ENCODE results near the gene USP54. TPM values are rescaled to one million over a fixed set of nuclear protein-coding genes. Genes with fewer than 3 reads are reported as not detected.
A peak's percentile ranks its signal among the peaks of the same experiment; 100 is the strongest.
"Not testable (repeated sequence)": the region's sequence is repeated elsewhere in the genome, so short reads cannot be mapped to it uniquely, and the experiment has no call there.

Gene USP54
- total RNA-seq, 3 donors from 2014 or later = 97.0 to 149 (median 109) TPM

DNA sequence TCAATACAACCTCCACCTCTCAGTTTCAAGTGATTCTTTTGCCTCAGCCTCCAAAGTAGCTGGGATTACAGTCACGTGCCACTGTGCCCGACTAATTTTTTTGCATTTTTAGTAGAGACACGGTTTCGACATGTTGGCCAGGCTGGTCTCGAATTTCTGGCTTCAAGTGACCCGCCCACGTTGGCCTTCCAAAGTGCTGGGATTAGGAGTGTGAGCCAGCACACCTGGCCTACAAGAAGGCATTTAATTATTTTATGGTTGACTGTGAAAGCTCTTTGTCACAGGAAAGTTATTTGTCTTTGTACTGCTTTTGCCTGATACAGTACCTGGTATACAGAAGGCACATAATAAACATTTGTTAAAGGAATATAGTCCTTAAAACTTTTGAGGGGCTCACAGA is 37.3 kb upstream of the USP54 start:
- peaks cover 5% of the 10 kb centered on the region for H3K4me1 ChIP-seq (ENCODE audit: low read depth)
- ATAC-seq = peak; percentile 63
- no peaks in the 10 kb centered on the region for H3K36me3 ChIP-seq (ENCODE audit: low read depth)
- TF ChIP-seq CTCF (IDR thresholded peaks at IDR 0.05) = no peak
- peak; percentile 64 to 71 (median 71) for DNase-seq
- H3K9me3 ChIP-seq = no peaks in the 10 kb centered on the region
- H3K4me3 ChIP-seq = no peak overlapping the region
- intact Hi-C loops (cut with DNase I, micrococcal nuclease) = no loop called here

- Histone ChIP-seq H3K36me3 (ENCODE audit: low read depth) (no peaks in the 10 kb centered on the region), H3K4me1 (ENCODE audit: low read depth) (peaks cover 5% of the 10 kb centered on the region), H3K9me3 (no peaks in the 10 kb centered on the region), H3K4me3 (no peak overlapping the region)
- intact Hi-C loops (cut with DNase I, micrococcal nuclease) = no loop called here
- no peak for ATAC-seq
- no peak for TF ChIP-seq CTCF (IDR thresholded peaks at IDR 0.05)
- DNase-seq = no peak
Measured at GRCh38 chr10:73627300-73627699, 36.2 kb upstream of the USP54 start.

- ATAC-seq = peak; percentile 94
Measured at GRCh38 chr10:73625884-73626752, 35.0 kb upstream of the USP54 start.

DNA sequence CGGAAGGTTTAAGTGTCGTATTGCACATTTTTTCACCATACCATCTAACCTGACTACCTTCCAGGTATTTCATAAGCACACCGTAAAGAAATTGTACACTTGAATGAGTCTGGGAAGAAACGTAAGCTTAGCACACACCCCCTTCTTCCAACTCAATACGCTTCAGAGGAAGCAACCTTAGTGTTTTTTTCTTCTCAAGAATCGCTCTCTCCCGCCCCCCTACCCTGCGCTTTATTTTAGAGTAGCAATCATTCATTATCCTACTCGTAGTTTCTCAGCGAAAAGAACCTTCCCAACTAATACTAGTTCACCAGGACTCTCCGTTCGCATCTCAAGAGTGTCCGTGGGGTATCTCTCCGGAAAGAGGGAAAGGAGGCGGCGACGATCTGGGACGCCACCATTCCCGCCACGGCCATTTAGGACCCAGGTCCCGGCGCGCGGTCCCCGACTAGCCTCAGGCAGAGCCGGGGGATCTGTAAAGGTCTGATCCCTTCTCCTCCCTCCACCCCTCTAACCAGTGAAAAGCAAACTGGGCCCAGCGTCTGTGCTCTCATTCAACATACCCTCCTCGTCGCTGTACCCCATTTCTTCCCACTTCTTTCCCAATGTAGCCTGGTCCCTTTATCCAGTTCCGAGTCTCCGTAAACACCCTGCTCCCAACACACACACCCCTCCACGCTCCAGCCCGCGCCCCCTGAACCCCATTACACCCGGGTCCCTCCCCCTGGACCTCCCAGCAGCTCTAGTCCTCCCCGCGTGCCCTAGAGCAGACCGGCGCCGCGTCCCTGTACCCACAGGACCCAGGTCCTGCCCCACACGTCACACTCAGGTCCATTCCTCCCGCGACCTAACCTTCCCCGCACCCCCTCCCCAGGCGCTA is 34.1 kb upstream of the USP54 start:
- intact Hi-C loops (cut with DNase I, micrococcal nuclease) = no loop called here
- no peaks in the 10 kb centered on the region for H3K9me3 ChIP-seq
- peak; percentile 58 for ATAC-seq
- peaks cover 14% of the 10 kb centered on the region for H3K4me1 ChIP-seq (ENCODE audit: low read depth)
- H3K4me3 ChIP-seq = peak overlapping the region; percentile 80
- TF ChIP-seq CTCF (IDR thresholded peaks at IDR 0.05) = no peak
- peak in 2 of 3 donors; percentile 58 to 62 for DNase-seq
- no peaks in the 10 kb centered on the region for H3K36me3 ChIP-seq (ENCODE audit: low read depth)

More at GRCh38 chr10:73625884-73626752, 35.0 kb upstream of the USP54 start:
- H3K36me3 ChIP-seq (ENCODE audit: low read depth) = no peaks in the 10 kb centered on the region
- H3K9me3 ChIP-seq = no peaks in the 10 kb centered on the region
- intact Hi-C loops (cut with DNase I, micrococcal nuclease) = no loop called here
- H3K4me1 ChIP-seq (ENCODE audit: low read depth) = peaks cover 11% of the 10 kb centered on the region
- TF ChIP-seq CTCF (IDR thresholded peaks at IDR 0.05) = no peak
- peak overlapping the region; percentile 80 for H3K4me3 ChIP-seq
- peak; percentile 94 to 99 (median 96) for DNase-seq

- ATAC-seq (no peak), DNase-seq (no peak)
- intact Hi-C loops (cut with DNase I, micrococcal nuclease) = no loop called here
- no peaks in the 10 kb centered on the region for H3K9me3 ChIP-seq
- TF ChIP-seq CTCF (IDR thresholded peaks at IDR 0.05) = no peak
- peaks cover 14% of the 10 kb centered on the region for H3K4me1 ChIP-seq (ENCODE audit: low read depth)
- no peak overlapping the region for H3K4me3 ChIP-seq
- H3K36me3 ChIP-seq (ENCODE audit: low read depth) = no peaks in the 10 kb centered on the region
Measured at GRCh38 chr10:73623056-73623455, 31.9 kb upstream of the USP54 start.

GRCh38 chr10:73620974-73621373 is 29.8 kb upstream of the USP54 start:
- H3K4me1 ChIP-seq (ENCODE audit: low read depth); H3K9me3 ChIP-seq; H3K4me3 ChIP-seq; H3K36me3 ChIP-seq (ENCODE audit: low read depth); intact Hi-C loops (cut with DNase I, micrococcal nuclease): not testable (repeated sequence)
- ATAC-seq (peak; percentile 47), DNase-seq (peak in 1 of 3 donors; percentile 47)

- ATAC-seq; intact Hi-C loops (cut with DNase I, micrococcal nuclease); H3K4me3 ChIP-seq; H3K9me3 ChIP-seq; H3K4me1 ChIP-seq (ENCODE audit: low read depth); H3K36me3 ChIP-seq (ENCODE audit: low read depth); DNase-seq: not testable (repeated sequence)
Measured at GRCh38 chr10:73617143-73617542, 26.0 kb upstream of the USP54 start.
